Nephron (organoid): ENCODE measurements around the gene TMOD2.

Source experiments
- H3K27ac Mint-ChIP-seq, 3 experiments: 2 replicates each; pipeline ENCODE4 v1.8.0; 2020; ENCODE audit warnings: mixed read lengths in 3 of 3, mild to moderate bottlenecking in 2 of 3, moderate library complexity in 1 of 3
- H3K27me3 Mint-ChIP-seq: 2 replicates; pipeline ENCODE4 v1.8.0; 2021; ENCODE audit warnings: low read depth, mild to moderate bottlenecking, moderate library complexity, mixed read lengths
- H3K36me3 Mint-ChIP-seq: 2 replicates; pipeline ENCODE4 v1.8.0; 2020; ENCODE audit warnings: low read depth, mixed read lengths
- H3K4me1 Mint-ChIP-seq: 2 replicates; pipeline ENCODE4 v1.8.0; 2020; ENCODE audit warnings: mixed read lengths
- H3K4me3 Mint-ChIP-seq, 3 experiments: 2 replicates each; pipeline ENCODE4 v1.8.0; 2020; ENCODE audit warnings: mild to moderate bottlenecking in 3 of 3, mixed read lengths in 3 of 3, moderate library complexity in 2 of 3
- H3K9me3 Mint-ChIP-seq: 2 replicates; pipeline ENCODE4 v1.8.0; 2020; ENCODE audit warnings: mixed read lengths
- CTCF ChIP-seq, 3 experiments: fragments of 200-600 bp; sonication (generic); IDR thresholded peaks; one replicate each; pipeline ENCODE4 v1.5.0; 2021; ENCODE audit warnings: antibody characterized with exemption in 3 of 3; ENCODE audit not compliant: unreplicated experiment in 3 of 3

Gene TMOD2

GRCh38 chr15:51751697-51752683 lies 593 bp downstream of the TMOD2 start:
- Mint-ChIP-seq H3K27me3 (peaks cover 88% of the 10 kb centered on the region), H3K9me3 (no peaks in the 10 kb centered on the region), H3K4me1 (peaks cover 5% of the 10 kb centered on the region), H3K27ac (no peak overlapping the region), H3K36me3 (no peaks in the 10 kb centered on the region), H3K4me3 (peak overlapping the region; percentile 91 to 95 (median 94))
- TF ChIP-seq CTCF (IDR thresholded peaks at IDR 0.05; ENCODE audit: unreplicated experiment in 3 of 3) = no peak

GRCh38 chr15:51752888-51753287 lies 1.5 kb downstream of the TMOD2 start:
- Mint-ChIP-seq H3K36me3 (no peaks in the 10 kb centered on the region), H3K27ac (no peak overlapping the region), H3K27me3 (peaks cover 84% of the 10 kb centered on the region), H3K4me3 (peak overlapping the region; percentile 91 to 95 (median 94)), H3K9me3 (no peaks in the 10 kb centered on the region), H3K4me1 (peaks cover 11% of the 10 kb centered on the region)
- TF ChIP-seq CTCF (IDR thresholded peaks at IDR 0.05; ENCODE audit: unreplicated experiment in 3 of 3) = no peak

- no peaks in the 10 kb centered on the region for H3K36me3 Mint-ChIP-seq
- TF ChIP-seq CTCF (IDR thresholded peaks at IDR 0.05; ENCODE audit: unreplicated experiment in 3 of 3) = no peak
- H3K4me1 Mint-ChIP-seq = peaks cover 24% of the 10 kb centered on the region
- peak overlapping the region; percentile 18 to 64 (median 31) for H3K4me3 Mint-ChIP-seq
- H3K27me3 Mint-ChIP-seq = peaks cover 72% of the 10 kb centered on the region
- no peaks in the 10 kb centered on the region for H3K9me3 Mint-ChIP-seq
- no peak overlapping the region for H3K27ac Mint-ChIP-seq
These were observed 2.9 kb downstream of the TMOD2 start for GRCh38 chr15:51754267-51754666.

GRCh38 chr15:51755790-51756189 lies 4.4 kb downstream of the TMOD2 start:
- no peaks in the 10 kb centered on the region for H3K36me3 Mint-ChIP-seq
- H3K4me1 Mint-ChIP-seq = peaks cover 30% of the 10 kb centered on the region
- no peak overlapping the region for H3K4me3 Mint-ChIP-seq

GRCh38 chr15:51756482-51756881 lies 5.1 kb downstream of the TMOD2 start:
- Mint-ChIP-seq H3K9me3 (no peaks in the 10 kb centered on the region), H3K27me3 (peaks cover 52% of the 10 kb centered on the region), H3K4me3 (no peak overlapping the region), H3K36me3 (no peaks in the 10 kb centered on the region), H3K27ac (no peak overlapping the region), H3K4me1 (peaks cover 30% of the 10 kb centered on the region)
- no peak for TF ChIP-seq CTCF (IDR thresholded peaks at IDR 0.05; ENCODE audit: unreplicated experiment in 3 of 3)

More at GRCh38 chr15:51755790-51756189, 4.4 kb downstream of the TMOD2 start:
- Mint-ChIP-seq H3K27me3 (peaks cover 57% of the 10 kb centered on the region), H3K9me3 (no peaks in the 10 kb centered on the region), H3K27ac (no peak overlapping the region)
- TF ChIP-seq CTCF (IDR thresholded peaks at IDR 0.05; ENCODE audit: unreplicated experiment in 3 of 3) = no peak
